ENCODE measurements around the gene MMP3.

The MMP3 gene

DNA sequence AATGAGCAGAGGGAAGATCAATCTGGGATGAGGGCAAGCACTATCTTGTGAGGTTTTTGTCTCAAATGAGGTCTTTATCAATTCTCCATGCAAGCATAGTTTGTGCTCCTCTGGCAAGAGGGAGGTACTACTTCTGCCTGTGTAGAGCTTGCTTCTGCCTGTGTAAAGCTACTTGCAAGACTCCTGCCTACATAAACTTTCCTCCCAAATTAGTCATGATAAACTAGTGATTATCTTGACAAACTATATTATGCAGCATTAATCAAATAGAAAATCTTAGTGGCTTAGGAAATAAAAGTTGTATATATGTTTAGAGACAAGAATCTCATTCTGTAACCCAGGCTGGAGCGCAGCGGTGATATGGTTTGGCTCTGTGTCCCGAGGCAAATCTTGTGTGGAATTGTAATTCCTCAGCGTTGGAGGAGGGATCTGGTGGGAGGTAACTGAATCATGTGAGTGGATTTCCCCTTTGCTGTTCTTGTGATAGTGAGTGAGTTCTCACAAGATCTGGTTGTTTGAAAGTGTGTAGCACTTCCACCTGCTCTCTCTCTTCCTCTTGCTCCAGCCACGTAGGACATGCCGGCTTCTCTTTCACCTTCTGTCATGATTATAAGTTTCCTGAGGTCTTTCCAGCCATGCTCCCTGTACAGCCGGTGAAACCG, 54.9 kb downstream of the MMP3 start:
- DNase-seq: no peak
